ENCODE data around the gene C19orf25.

The C19orf25 gene

DNA sequence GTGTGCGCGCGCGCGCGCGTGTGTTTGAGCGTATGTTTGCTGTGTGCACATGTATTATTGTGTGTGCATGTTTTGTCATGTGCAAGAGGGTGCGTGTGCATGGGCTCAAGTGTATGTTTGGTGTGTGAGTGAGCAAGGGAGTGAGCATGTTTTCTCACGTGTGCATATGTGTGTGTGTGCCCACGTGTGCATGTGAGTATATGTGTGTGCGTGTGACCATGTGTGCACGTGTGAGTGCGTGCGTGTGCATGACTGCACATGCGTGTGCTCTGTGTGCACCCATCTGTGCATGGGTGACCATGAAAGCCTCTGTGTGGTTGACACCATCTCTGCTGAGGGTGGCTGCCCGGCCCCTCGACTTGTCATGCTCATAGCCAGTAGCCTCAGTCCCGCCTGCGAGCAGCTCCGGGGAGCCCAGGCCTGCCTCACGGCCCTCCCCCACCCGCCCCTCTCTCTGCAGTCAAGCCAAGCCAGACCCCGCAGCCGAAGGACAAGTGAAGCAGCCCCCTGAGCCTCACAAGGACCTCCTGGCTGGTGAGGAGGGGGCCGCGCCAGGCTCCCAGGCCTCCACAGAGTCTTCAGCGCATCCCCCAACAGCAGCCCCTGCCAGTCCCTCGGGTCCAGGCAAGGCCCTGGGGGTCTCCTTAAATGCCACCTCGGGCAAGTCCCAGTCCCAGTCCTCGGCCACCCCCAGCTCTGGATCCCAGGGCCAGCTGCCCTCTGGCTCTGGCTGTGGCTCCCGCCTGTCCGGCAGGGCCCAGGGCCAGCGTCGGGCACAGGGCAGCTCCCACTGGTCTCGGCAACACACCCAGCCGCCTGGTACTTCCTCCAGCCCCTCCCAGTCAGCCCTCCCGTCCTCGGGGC is 17.9 kb upstream of the C19orf25 start:
- DNase-seq (ENCODE audit: low read depth), result no peak

DNA sequence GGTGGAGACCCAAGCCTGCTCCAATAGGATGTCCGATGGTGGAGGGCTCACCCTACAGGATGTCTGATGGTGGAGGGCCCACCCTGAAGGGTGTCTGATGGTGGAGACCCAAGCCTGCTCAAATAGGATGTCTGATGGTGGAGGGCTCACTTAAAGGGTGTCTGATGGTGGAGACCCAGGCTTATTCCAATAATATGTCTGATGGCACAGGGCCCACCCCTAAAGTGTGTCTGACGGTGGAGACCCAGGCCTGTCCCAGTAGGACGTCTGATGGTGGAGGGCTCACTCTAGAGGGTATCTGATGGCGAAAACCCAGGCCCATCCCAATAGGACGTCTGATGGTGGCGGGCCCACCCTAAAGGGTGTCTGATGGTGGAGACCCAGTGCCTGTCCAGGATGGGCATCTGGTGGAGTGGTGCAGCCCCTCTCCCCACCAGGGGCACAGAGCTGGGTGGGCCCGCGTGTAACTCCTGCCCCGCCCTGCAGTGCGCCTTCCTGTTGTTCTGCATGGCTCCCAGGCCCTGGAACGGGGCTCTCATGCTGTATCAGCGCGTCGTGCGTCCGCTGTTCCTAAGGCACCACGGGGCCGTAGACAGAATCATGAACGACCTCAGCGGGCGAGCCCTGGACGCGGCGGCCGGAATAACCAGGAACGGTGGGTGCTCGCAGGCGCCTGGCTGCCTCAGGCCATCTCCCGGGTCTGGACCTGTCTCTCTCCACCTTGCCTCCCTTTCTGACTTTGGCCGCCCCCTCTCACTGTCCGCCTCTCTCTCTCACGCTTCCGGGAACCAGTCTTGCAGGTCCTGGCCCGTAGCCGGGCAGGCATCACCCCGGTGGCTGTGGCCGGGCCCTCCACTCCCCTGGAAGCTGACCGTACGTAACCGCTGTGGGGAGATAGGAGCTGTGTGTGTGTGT is 17.0 kb upstream of the C19orf25 start:
- DNase-seq (ENCODE audit: low read depth), result no peak

DNA sequence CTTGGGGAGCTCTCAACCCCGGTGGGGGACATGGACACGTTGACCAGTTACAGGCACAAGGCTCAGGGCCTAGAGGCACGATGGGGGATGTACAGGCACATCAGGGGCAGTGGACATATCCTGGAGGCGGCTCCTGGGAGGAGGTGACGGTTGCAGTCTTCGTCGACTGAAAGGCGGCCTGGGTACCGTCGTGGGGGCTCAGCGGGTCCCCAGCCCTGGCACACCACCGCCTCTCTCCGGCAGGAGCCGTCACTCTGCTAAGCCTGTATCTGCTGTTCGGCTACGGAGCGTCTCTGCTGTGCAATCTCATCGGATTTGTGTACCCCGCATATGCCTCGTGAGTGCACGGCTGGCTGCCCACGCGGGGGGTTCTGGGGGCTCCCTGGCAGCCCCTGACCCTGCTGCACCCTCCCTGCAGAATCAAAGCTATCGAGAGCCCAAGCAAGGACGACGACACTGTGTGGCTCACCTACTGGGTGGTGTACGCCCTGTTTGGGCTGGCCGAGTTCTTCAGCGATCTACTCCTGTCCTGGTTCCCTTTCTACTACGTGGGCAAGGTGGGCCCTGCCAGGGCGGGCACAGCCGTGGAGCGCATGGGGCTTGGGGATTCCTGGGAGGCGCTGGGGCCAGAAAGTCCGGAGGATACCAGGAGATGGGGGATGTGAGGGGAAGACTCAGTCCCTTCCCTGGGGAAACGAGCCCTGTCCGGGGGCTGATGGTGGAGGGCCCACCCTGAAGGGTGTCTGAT is 16.2 kb upstream of the C19orf25 start:
- DNase-seq (ENCODE audit: low read depth), result no peak

DNA sequence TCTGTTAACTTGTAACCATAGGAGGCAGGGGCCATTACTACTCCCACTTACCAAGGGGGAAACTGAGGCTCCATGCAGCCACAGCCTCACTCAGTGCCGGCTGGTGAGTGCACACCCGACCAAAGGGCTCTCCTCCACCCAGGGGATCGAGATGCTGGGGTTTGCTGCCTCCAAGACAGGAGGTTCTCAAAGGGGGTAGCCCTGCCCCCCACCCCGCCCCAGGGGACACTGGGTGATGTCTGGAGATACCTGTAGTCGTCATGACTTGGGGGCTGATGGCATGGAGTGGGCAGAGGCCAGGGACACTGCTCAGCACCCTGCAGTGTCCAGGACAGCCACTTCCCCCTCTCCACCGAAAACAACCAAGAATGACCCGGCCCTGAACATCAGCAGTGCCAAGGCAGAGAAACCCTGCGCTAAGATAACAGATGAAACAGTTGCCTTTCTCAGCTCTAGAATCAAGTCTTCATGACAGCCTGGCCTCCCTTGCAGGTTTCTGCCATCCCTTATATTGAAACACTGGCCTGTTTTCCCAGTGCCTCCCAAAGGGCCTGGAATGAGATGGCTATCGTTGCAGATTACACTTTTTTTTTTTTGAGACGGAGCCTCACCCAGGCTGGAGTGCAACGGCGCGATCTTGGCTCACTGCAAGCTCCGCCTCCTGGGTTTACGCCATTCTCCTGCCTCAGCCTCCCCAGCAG is 15.2 kb upstream of the C19orf25 start:
- DNase-seq (ENCODE audit: low read depth), result no peak

DNA sequence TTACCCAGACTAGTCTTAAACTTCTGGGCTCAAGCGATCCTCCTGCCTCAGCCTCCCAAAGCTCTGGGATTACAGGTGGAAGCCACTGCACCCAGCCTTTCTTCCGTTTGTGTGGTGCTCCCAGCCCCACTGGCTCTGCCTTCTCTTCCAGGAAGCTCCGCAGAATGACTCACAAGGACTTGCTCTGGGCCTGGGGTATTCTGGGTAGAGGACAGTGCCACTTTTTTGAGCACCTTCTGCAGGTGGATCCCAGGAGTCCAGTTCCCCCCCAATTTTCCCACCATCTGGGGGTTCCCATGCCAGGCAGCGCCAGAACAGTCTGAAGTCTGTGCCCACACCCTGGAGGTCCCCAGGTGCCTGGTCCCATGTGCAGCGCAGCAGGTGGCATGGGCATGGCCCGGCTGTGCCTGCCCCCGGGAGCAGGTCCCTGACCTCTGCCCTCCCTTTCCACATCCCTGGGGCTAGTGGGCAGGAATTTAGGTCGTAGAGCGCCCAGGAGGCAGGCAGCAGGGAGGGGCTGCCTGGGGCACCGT is 13.5 kb upstream of the C19orf25 start:
- DNase-seq (ENCODE audit: low read depth), result no peak

DNA sequence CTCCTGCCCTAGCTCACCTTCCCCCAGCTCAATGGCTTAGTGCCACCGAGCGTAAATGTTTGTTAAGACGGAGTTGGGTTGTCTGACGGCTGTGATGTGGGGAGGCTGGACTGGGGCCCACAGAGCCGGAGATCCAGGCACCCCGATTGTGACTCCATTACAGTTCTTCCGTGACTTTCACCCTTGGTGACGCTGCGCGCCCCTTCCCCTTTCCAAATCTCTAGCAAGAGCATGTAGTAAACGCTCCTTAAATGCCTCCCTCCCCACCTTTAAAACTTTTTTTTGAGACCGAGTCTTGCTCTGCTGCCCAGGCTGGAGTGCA is 12.8 kb upstream of the C19orf25 start:
- no peak for DNase-seq (ENCODE audit: low read depth)

DNA sequence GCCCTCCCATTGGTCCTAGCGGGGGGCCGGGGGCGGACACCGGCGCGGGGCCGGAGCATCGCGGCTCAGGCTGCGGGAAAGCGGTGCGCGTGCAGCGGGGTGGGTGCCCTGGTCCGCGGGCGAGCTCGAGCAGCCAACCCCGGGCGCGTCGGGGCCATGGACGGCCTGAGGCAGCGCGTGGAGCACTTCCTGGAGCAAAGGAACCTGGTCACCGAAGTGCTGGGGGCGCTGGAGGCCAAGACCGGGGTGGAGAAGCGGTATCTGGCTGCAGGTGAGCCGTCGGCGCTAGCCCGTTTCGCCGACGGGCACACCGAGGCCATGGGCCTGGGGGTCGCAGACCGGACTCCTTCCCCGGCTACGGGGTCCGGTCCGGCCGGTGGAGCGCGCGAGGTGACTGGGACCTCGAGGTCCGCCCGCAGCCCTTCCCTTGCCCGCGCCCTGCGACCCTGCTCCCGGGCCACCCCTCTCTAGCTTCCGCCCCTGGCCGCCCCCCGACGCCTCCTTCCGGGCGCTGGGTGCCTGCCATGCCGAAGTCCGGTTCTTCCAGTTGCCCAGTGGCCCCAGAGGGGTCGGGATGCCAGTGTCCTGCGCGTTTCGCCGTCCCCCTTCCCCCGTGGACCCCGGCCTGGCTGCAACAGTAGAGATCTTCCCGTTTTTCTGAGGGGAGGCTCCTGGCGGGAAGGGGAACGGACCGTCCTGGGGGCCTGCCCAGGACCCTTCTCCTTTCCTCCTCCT is 12.3 kb upstream of the C19orf25 start, which contains the start of gene REEP6:
TSS of gene REEP6 (plus strand) at position 68 of the 735 bp plus-strand sequence. CDS start at position 157, 89 bp downstream.
- DNase-seq (ENCODE audit: low read depth), result no peak

DNA sequence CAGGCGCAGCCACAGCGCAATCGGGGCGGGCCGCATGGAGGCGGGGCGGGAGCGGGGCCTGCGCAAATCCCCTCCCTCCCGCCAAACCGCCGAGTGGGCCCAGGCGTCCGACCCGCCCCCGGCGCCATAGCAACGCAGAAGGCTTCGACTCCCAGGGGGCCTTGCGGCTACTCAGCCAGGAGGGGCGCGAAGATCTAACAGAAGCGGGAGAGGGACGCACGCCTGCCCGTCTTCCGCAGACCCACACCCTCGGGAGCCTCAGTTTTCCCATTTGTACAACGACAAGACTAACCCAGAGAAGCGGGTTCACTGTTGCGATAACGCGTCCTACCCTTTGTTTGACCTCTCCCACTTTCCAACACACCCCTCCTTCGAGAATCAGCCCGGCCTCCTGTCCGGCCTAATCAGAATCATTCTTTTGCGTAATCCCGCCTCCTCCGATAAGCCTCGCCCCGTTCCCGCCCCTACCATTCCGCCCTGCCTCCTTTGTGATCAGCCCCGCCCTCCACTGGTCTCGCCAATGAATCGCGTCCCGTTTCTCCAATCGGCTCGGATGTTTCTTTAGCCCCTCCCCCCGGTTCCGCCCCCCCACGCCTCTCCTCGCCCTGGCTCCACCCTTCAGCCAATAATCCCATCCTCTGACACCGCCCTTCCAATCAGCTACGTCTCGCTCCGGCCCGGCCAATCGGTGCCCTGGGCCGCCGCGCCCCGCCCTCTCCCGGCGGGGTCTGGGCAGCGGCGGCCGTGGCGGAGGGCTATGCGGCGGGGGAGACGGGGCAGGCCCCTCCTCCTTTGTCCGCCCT is 11.5 kb upstream of the C19orf25 start, which contains the start of gene PCSK4:
TSS of gene PCSK4 (minus strand) at position 40 of the 803 bp plus-strand sequence. CDS start at position 36, 4 bp downstream.
- DNase-seq (ENCODE audit: low read depth), result peak; percentile 97

DNA sequence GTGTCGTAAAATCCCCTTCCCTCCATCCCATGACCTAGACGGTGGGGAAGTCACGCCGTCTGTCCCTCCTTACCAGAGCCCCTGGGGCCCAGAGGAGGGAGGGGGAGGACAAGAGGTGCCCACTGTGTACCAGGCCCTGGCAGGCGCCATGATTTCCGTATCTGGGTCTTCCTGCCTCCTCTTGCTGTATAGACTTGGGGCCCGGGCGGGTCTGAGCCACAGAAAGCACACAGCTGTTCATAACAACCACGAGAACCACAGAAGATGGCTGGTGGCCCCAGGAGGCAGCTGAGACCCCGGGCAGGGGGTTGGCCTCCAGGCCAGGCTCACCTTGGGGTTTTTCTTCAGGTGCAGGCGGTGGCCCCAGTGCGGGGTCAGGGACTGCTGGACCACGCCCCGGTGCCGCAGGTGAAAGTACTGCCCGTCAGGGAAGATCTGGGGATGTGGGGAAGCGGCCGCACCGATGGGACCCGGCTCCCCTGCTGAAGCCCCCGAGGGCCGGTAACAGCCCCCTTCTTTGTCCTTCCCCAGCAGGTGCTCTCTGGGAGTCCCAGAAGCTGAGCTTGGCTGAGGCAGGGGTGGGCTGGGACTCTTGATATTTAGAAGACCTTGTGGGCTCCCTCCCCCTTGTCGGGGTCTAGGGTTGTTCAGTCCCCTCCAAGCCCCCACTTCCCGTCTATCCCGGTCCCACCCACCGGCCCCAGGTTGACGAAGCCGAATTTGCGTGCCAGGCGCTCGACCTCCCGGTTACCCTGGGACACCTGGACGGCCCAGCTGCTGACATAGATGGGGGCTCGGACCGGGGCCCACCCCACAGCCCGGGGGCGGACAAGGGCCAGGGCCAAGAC is 10.7 kb upstream of the C19orf25 start:
- no peak for DNase-seq (ENCODE audit: low read depth)

DNA sequence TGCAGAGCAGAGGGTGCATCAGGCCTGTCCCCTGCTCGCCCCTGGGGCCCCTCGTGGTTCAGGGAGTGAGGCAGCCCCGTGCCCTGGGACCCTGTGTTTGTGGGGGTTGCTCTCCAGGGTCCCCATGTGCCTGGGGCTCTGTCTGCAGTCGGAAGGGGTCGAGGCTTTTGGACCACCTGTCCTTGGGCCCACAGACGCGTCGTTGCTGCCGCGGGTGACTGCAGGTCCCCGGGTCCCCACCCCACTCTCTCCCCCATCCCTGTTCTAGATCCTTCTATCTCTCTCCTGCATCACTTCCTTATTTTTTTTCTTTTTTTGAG is 9.2 kb upstream of the C19orf25 start:
- DNase-seq (ENCODE audit: low read depth), result no peak

DNA sequence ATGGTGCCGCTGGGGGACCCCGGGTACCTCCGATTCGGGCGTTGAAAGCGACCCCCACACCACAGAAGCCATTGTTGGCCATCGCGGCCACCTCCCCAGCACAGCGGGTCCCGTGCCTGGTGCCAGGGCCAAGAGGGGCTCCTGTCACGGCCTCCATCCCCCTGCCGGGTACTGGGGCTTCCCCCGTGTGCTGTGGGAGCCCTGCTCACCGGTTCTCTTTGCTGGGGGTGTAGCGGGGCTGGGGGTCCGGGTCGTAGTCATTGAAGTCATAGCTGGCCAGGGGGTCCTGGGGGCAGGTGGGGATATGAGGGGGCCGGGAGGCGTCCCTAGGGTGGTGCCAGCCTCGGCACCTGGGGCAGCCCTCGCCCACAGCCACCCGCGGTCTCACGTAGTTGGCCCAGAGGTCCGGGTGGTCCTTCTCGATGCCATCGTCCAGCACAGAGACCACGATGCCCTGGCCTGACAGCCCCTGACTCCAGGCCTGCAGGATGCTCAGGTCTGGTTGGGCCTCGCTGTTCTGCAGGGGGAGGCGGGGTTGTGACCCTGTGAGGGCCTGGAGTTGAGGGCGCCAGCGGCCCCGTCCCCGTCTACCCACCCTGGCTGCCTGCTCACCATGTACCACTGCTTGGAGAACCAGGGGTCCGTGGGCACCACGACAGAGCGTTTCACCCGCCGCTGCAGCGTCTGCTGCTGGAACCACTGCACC is 8.7 kb upstream of the C19orf25 start:
- DNase-seq (ENCODE audit: low read depth), result no peak

DNA sequence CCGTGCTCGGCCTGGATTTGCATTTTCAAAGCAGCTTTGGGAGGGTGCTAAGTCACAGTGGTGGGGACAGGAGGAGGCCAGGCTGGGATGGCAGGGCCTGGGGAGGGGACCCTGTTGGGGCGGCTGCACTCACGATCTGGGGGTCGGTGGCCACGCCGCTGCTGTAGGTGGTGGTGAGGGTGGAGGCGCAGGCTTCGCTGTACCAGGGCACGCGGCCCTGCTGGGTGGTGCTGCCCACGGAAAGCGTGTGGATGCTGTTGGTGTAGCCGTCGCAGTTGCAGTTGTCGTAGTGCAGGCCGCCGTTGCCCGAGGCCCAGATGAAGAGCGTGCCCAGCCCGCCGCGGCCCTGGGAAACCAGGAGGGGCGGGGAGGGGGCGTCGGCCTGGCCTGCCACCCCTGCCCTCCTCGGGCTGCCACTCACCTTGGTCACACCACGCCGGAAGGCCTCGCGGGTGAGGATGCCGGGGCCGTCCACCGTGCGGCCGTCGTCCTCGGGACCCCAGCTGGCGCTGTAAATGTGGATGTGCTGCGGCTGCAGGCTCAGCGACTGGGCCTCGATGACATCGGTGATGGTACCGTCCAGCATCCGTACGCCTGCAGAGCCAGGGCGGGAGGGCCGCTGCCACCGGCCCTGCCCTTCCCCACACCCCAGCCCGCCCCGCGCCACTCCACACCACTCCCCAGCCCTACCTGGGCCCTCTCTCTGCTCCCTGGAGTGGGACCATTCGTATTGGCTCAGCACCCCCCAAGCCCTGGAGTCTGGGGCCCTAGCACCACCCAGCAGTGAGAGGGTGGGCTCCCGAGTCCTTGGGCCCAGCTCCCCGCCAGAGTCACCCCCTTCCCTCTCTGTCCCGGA is 7.9 kb upstream of the C19orf25 start:
- DNase-seq (ENCODE audit: low read depth), result no peak

DNA sequence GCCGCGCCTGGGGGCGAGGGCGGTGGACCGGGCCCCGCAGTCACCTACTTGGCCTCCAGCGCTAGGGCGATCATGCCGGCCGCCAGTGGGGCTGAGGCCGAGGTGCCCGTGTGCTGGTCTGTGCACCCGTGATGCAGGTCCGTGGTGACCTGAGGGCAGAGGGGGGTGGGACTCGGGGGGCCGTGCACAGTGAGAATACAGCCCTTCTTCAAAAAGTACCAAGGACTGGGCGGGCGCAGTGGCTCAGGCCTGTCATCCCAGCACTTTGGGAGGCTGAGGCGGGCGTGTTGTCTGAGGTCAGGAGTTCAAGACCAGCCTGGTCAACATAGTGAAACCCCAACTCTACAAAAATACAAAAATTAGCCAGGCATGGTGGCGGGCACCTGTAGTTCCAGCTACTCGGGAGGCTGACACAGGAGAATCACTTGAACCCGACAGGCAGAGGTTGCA is 5.0 kb upstream of the C19orf25 start:
- DNase-seq (ENCODE audit: low read depth), result no peak

DNA sequence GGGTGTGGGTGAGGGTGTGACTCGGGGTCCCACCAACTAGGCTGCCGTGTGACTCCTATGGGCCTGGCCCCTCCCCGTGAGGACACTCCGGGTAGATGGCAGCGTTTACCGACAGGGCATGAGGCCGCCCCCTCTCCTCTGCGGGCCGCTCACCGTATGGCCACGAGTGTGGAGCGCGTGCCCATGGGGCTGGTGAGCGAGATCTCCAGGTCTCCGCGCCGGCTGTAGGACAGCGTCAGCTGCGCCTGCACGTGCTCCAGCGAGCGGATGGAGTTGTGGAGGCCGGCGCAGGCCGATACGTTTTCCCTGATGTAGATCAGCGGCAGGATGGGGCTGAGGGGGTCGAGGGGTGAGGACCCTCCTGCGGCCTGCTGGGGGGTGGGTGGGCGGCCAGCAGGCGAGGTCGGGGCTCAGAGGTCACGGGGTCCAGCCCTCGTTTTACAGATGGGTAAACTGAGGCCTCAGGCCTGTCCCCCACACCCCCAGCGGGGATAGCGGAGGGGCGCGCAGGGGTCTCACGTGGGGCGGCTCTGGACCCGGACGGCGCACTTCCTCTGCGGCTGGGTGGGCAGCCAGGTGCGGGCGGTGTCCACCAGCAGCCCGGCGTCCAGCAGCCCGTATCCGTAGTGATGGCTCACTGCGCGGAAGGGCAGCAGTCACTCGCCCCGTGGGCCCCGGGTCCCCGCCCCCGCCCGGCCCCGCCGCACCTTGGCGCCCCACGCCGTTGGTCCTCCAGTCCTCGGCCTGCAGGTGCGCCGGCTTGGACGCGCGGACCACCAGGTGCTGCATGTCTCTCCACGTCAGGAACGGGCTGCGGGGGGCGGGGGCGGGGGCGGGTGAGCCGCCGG is 4.3 kb upstream of the C19orf25 start:
- DNase-seq (ENCODE audit: low read depth), result no peak

DNA sequence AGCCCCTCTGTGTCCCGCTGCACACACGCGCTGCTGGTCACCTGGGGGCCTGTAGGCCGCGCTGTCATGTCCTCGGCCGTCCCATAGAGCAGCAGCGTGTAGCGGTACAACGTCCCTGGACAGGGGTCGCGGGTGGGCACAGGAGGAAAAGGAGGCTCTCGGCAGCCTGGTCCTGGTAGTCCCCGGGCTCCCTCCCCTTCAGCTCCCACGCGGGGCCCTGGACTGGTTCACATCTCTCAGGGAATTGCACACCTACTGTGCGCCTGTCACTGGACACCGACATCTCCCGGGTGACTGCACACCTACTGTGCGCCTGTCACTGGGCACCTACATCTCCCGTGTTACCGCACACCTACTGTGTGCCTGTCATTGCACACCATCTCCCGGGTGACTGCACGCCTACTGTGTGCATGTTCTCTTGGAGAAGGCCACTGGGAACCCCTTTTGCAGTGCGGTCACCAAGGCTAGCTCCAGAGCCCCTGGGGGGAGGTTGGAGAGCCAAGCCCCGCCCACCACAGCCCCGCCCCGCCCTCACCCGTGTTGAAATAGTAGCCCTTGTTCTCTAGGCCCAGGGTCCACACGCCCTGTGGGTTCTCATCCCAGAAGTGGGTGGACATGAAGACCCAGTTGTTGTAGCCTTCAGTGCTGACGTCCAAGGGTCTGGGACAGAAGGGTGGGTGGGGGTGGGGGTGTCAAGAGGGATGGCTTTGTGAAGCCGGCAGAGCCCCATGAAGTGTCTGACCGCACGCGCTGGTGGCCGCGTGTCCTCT is 3.5 kb upstream of the C19orf25 start:
- DNase-seq (ENCODE audit: low read depth), result no peak
